Measurements from ENCODE around the gene SSTR4.

DNA sequence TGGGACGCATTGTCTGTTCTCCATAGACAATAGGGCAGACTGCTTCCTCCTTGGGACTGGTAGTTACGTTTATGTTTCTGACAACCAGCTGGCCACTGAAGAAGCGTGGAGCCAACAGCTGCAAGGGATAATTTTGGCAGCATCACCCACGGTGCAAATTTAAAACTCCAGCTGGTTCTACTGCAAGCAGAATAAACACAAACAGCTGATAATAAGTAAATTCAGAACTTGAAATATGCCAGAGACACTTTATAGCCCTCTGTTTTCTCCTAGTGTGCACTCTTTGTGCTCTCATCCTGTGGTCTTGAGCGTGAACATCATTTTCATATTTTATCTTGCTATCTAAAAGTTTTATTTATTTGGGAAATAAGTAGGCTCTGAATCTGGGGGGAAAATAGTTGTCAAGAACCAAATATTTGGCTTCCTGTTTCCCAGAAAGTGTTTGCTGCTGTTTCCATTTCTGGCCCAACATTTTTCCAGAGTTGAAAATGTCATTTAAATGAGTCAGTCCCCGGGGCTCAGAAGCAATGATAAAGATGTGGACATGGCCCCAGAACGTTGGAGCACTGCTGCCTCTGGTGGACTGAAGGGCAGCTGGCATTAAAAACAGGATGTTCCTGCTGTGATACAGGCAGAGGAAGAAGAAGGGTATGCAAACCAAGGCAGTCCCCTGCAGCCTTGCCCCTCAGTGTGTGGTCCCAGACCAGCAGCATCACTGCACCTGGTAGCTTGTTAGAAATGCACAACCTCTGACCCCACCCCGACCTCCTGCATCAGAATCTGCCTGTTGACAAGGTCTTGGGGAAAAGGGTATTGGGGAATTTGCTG, 26.8 kb downstream of the SSTR4 start:
- TF ChIP-seq, protein P1, sequence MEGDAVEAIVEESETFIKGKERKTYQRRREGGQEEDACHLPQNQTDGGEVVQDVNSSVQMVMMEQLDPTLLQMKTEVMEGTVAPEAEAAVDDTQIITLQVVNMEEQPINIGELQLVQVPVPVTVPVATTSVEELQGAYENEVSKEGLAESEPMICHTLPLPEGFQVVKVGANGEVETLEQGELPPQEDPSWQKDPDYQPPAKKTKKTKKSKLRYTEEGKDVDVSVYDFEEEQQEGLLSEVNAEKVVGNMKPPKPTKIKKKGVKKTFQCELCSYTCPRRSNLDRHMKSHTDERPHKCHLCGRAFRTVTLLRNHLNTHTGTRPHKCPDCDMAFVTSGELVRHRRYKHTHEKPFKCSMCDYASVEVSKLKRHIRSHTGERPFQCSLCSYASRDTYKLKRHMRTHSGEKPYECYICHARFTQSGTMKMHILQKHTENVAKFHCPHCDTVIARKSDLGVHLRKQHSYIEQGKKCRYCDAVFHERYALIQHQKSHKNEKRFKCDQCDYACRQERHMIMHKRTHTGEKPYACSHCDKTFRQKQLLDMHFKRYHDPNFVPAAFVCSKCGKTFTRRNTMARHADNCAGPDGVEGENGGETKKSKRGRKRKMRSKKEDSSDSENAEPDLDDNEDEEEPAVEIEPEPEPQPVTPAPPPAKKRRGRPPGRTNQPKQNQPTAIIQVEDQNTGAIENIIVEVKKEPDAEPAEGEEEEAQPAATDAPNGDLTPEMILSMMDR (IDR thresholded peaks at IDR 0.05), result peak; percentile 42
- TF ChIP-seq POLR2AphosphoS5 (IDR thresholded peaks at IDR 0.05; ENCODE audit: low read depth, low read length), result no peak
- TF ChIP-seq, protein P2, sequence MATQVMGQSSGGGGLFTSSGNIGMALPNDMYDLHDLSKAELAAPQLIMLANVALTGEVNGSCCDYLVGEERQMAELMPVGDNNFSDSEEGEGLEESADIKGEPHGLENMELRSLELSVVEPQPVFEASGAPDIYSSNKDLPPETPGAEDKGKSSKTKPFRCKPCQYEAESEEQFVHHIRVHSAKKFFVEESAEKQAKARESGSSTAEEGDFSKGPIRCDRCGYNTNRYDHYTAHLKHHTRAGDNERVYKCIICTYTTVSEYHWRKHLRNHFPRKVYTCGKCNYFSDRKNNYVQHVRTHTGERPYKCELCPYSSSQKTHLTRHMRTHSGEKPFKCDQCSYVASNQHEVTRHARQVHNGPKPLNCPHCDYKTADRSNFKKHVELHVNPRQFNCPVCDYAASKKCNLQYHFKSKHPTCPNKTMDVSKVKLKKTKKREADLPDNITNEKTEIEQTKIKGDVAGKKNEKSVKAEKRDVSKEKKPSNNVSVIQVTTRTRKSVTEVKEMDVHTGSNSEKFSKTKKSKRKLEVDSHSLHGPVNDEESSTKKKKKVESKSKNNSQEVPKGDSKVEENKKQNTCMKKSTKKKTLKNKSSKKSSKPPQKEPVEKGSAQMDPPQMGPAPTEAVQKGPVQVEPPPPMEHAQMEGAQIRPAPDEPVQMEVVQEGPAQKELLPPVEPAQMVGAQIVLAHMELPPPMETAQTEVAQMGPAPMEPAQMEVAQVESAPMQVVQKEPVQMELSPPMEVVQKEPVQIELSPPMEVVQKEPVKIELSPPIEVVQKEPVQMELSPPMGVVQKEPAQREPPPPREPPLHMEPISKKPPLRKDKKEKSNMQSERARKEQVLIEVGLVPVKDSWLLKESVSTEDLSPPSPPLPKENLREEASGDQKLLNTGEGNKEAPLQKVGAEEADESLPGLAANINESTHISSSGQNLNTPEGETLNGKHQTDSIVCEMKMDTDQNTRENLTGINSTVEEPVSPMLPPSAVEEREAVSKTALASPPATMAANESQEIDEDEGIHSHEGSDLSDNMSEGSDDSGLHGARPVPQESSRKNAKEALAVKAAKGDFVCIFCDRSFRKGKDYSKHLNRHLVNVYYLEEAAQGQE (IDR thresholded peaks at IDR 0.05; ENCODE audit: insufficient read depth in 1 of 2, low read depth in 2 of 2, low read length in 1 of 2), result no peak
- no peak for TF ChIP-seq SIN3A (IDR thresholded peaks at IDR 0.05; ENCODE audit: borderline replicate concordance, insufficient read depth, low read depth, low read length)
- no peak for TF ChIP-seq TCF7L2 (IDR thresholded peaks at IDR 0.05; ENCODE audit: low read depth, low read length)

Data from Panc1 (cell line).